Colon (tissue), 2 donors: ENCODE measurements around the gene ZSCAN12.
A peak's percentile ranks its signal among the peaks of the same experiment; 100 is the strongest.

ENCODE experiments used
- FAIRE-seq: peaks from 2 replicates; lab custom pipeline; 2012; peaks lifted over from hg19 to GRCh38; lab: Jason Lieb, UNC
- donor health status: control.
- donor health status: control.

The ZSCAN12 gene

DNA sequence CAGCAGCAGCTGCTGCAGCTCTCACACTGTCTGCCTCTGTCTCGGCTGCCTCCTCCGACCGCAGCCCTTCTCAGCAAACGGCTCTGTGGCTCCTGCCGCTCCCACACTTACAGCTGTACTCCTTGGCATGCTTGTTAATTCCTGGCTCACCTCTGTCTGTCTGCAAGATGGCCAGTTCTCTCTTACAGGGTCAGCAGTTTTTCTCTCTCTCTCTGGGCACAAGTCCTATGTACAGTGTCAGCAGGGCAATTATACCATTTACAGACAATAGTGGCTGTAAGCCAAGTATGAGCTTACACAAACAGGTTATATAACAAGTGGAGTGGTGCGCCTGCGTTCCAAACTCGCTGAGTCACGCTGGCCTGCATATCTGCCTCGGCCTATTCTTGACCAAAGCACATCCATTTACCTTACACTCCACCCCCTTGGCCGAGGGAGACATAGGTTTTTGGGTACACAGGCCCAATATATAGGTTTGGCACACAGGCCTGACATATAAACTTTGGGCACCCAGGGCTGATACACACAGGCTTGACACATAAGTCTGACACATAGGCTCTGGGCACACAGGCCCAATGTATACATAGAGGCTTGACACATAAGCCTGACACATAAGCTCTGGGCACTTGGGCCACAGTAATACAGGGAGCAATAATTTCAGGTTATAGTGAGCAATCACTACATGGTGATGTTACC is 45.4 kb downstream of the ZSCAN12 start:
- no peak for FAIRE-seq

DNA sequence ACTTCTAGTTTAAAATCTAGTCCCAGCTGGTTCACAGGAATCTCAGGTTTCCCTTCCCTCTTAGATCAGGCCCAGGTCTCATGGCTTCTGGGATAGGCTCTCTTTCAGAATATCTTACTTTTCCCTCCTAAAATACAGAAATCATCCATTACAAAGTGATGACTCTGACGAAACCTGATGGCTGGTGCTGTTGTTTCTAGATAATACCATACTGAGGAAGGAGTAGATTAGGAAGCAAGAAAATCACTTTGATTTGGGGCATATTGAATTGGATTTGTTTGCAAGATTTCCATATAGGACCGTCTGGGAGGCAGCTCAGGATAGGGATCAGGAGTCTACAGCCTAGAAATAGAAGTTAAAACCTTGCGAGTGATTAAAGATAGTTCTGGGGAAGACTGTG is 46.2 kb downstream of the ZSCAN12 start:
- no peak for FAIRE-seq

DNA sequence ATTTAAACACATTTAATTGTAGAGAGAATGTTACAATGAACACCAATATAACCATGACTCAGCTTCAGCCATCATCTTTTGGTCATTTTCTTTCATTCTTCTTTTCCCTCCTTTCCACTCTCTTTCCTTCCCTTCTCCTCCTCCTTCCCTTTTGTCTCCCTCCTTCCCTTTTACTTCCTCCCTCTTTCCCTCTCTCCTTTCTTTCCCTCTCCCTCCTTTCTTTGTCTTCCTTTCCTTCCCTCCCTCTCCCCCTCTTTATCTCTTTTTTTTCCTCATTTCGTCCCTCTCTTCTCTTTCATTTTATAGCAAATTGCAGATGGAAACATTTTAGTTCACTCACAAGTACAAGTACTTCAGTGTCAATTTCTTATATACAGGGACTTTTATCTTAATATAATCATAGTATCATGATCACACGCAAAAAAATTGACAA is 48.0 kb downstream of the ZSCAN12 start:
- no peak for FAIRE-seq

DNA sequence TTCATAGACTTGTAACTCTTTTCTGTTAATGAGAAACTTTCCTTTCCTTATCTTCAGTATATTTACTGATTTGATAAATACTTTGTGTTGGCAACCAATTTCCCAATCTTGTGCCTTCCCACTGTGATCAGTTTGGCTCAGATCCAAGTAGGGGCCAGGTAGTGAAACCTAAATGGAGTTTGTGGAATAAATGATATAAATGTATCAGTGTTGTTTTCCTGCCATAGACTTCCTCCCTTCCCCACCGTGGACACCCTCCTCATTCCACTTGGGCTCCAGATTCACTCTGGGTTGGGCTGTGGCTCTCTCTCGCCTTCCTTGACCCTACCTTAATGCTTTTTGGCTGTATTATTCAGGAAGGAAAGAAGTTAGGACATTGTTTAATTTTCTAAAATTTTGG is 48.5 kb downstream of the ZSCAN12 start:
- FAIRE-seq, result no peak

DNA sequence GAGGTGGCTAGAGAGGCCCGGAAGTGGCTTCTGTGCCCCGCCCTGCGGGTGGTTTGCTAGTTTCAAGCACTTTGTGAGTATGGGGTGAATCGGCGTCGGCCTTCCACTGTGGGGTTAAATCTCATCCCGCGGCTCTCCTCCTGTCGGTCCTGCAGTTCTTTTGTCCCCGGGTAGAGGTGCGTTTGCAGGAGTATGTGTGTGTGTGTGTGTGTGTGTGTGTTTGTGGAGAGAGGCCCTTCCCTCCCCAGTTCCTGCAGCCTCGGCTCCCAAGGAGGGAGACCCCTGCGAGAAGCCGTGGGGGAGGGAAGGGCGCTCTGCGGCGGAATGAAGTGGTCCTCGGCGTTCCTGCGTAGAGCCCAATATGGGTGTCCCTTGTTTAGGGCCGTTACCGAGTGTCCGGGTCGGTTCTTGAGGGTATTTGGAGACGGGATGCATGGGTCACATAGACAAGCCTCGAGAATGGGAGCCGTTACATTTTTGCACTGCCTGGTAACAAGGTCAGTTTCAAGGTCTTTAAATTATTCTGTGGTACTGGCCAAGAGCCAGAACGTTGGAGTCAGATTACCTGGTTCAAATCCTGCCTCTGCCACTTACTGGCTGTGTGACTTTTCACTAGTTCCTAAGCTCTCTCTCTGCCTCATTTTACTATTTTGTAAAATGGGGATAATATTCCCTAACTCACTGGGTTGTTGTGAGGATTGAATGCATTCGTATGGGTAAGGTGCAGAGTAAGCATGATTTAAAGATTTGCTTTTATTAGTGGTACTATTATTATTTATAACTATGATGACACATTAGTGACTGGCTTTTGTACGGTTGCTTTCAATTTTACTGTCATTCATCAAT is 49.4 kb downstream of the ZSCAN12 start, which contains the start of gene ZKSCAN3:
Gene ZKSCAN3 (plus strand): TSS at position 56 of the 846 bp plus-strand sequence. CDS start 9,640 bp downstream, outside the sequence.
- no peak for FAIRE-seq

DNA sequence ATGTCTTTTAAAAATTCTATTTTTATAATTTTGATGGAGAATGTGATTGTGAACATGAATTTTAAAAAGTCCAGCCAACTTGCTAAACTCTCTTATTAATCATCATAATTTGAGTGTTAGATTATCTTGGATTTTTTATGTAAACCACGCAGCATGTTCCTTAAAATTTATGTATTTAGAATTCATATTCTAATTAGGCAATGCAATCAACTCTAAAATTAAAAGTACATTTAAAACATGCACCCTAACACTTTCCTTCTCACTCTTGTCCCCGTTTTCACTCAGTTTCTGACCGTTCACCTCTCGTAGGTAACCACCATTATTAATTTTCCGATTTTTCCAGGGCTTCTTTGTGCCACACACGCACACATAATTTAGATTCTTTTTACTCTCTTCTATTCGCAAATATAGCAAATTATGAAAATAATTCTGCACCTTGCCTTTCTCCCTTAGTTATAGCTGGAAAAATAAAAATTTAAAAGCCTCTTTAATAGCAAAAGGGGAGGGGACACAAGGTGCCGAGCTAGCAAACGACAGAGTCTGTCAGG is 50.1 kb downstream of the ZSCAN12 start:
- no peak for FAIRE-seq

DNA sequence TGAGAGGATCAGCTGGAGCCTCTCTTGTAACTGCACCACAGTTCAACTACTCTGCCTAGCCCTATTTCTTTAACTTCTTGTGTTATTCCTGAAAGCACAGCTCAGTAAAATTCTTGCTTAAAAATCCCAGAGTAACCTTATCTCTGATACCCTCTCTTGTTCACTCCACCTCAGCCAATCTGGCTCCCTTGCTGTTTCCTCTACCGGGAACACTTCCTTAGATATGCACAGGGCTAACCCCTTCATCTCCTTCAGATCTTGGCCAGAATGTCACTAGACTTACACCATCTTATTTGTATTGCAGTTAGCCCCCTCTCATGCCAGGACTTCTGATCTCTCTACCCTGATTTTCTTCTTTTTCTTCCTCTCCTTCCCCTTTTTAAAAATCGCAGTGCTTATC is 52.4 kb downstream of the ZSCAN12 start:
- FAIRE-seq, result no peak

DNA sequence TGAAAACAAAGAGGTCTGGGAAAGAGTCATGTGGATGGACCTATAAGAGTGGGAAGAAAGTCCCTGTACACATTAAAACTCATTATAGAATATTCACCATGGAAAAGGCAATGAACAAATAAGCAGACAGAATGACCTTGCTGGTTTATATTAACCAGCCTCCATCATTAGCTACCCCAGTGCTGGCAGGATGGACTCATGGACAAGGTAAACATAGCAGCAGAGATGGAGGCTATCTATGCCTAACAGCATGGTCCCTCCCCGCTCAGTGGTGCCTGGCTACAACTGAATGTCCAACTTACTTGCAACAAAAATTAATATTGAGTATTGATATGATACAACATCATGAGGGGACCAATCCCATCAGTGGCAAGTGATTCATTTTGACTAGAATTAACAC is 54.3 kb downstream of the ZSCAN12 start:
- no peak for FAIRE-seq

DNA sequence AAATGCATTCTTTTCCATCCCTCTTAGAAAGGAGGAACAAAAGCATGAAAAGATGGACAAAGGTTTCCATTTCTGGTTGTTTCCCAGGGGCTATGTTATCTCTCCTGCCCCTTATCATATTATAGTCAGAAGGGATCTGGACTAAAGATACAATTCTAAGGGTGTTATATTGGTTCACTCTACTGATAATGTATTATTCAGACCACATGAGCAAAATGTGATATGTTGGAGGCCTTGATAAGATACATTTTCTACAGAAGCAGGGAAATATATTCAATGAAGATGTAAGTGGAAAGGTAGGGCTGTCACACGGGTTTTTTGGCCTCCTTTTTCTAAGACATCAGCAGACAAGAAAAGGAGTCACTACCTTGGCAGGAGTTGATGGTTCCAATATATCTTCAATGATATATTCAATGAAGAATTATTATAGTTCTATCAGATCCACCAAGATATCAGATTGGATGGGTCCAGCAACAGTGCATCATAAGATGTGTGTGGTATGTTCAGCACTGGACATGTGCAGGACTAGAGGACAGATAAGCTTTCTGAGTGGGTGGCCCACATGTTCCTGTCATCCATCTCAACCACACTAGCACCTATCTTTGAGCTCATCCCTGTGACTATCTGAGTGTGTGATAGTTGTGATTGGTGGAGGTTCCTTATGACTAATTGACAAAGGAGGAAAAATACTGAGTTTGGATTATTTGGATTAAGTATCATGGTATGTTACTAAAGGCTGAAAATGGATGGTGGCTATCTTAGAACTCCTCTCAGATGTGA is 55.5 kb downstream of the ZSCAN12 start:
- no peak for FAIRE-seq

DNA sequence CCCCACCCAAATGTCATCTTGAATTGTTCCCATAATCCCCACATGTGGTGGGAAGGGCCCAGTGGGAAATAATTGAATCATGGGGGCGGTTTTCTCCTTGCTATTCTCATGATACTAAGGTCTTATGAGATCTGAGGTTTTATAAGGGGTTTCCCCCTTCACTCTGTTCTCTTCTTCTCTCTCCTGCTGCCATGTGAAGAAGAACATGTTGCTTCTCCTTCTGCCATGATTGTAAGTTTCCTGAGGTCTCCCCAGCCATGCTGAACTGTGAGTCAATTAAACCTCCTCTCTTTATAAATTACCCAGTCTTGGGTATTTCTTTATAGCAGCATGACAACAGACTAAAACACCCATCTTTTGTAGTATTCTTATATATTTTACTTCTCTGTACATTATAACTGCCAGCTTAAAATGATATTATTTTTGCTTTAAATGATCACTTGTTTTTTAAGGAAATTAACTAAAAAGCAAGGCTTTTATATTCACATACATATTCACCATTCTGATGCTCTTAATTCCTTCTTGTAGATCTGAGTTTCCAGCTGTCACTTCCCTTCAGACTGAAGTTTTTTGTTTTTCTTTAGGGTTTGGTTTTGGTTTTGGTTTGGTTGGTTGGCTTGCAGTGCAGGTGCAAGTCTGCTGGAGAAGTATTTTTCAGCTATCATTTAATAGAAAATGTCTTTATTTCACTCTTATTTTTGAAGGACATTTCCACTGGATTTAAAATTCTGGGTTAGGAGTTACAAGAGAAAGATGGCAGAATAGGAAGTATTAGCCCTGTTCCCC is 59.0 kb downstream of the ZSCAN12 start:
- no peak for FAIRE-seq

DNA sequence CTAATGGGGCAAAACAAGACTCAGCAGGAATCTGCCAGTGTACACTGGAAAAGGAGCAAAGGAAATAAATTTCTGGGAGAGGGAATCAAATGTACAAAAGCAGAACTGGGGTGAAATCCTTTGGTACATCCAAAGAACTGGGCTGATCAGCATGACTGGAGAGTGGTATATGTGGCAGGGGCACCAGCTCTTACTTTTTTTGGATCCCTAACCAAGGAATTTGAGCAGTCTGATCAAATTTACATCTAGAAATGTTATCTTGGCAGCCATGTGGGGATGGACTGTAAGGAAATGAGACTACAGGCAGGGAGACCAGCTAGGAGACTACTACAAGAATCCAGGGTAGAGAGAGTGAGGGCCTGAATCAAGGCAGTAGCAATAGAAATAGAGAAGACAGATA is 62.4 kb downstream of the ZSCAN12 start:
- no peak for FAIRE-seq

DNA sequence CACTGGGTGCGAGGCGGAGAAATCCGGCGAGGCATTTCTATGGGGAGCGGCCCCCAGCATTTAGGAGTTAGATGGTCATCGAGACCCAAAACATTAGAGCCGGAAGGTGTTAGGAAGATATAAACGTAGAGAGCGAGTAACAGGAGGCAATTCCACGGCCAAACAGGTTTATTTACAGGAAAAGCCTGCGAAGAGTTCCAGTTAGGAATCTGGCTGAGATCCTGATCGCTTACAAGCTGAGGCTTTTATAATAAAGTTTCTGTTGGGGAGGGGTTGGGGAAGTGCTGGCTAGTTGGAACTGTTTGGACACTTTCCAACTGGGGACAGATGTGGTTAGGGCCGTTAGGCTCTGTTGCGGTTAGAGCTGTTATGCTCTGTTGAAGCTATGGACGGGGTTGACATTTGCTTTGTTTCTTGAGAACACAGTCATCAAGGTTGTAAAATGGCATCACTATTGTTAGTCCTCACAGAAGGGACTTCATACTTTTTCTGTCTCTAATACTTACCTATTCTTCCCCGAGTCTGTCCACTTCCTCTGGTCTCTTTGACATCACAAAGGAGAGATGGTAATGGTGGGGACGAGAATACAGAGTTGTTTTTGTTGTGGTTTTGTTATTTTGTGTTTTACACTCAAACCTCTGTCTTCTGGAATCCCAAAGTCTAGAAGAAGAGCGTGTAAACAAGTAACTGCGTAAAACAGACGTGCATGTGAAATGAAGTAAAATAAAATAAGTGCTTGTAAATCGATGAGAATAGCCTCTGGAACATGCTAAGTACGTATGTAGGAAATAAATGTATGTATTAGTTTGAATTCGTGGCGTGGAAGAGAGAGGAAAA is 63.0 kb downstream of the ZSCAN12 start:
- FAIRE-seq, result no peak

DNA sequence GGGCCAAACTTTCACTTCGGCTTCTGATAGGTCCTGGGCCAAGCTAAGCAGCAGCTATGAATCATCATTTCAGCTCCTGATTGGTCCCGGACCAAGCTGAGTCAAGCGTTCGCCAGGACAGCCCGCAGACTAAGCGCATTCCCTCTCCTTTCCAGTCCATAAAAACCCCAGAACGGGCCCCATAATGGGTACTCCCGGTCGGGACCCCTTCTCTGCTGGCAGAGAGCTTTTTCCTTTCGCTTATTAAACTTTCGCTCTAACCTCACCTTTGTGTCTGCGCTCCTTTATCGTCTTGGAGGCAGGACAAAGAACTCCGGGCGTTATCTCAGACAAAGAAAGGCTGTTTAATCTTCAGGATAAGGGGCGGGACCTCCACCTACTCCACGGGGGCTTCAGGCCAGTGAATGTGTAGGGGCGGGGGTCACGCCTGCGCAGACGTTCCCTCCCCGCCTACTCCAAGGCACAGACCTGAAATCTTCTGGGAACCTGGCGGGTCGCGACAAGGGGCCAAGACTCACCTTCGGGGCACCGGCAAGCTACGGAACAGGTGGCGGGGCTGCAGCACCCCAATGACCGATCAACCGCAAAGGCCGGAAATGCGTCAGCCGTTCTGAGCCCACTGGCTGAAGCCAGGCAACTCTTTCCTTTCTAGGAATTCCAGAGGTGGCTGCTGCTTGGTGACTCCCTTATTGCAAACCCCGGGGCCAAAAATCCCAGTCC is 63.8 kb downstream of the ZSCAN12 start, which contains the start of gene ZSCAN31:
Gene ZSCAN31 (minus strand): TSS at position 585 of the 720 bp plus-strand sequence. CDS start 6,465 bp downstream, outside the sequence.
- no peak for FAIRE-seq

DNA sequence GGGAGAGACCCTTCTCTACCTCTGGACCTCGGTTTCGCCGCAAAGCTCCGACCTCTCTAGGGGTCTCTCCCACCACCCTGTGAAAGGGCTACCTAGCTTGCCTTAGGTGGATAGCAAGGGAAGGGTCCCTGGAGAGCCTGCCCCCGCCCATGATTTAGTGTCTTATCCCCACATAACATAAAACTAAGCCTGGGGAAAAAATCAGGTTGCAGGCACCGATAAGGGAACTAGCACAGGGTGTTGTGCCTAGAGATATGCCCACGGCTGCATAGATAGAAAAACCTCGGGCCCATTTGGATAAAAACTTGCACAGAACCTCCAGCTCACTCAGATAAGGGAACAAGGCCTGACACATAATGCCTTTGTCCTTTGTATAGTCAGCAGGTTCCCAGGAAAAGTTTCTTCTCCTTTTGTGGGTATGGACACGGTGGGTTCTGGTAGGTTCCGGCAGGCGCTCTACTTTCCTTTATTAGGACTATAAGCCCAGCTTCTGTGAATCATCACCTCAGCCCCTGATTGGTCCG is 64.4 kb downstream of the ZSCAN12 start:
- FAIRE-seq, result peak; percentile 85

DNA sequence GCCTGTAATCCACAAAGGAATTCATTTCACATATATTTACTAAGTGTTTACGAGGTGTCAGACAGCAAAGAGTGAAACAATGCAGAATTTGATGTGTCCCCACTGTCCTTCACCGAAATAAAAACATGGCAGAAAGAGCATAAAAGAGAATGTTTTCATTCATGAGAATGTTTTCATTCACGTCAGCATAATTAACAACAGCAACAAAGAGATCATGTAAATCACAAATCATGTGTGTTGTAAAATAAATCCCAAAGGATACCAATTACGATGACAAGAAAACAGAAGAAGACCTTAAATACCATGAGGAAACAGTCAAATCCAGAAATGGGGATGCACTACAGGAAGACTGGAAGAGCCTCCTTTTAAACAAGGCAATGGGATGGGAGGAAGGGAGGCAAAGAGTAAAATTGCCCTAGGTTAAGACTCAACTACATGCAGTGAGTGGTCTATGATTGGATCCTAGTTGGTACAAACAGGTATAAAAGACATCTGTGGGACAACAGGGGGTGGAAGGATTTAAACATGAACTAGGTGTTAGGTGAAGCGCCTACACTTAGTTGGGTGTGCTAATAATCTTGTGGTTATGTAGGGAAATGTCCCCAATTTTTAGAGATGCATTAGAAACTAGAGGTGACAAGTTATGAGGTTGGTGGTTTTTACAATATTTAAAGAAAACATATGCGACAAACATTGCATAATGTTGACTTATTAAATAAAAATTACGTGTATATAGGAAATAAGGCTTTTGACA is 65.1 kb downstream of the ZSCAN12 start:
- no peak for FAIRE-seq

DNA sequence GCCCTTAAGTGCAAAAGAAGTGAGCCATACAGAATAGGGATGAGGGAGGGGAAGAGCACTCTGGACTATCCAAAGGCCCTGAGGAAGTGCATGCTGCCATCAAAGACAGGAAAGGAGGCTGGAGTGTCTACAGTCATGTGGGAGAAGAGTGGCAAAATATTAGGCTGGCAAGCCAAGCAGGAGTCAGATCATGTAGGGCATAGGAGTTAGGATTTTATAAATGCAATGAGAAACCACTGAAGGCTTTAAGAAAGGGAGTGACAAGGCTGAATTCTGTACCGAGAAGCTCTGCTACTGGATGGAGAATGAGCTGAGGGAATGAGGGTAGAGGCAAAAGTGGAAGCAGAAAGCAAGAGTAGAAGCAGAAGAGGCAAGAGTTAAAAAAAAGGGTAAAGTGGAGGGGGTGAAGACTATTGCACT is 65.9 kb downstream of the ZSCAN12 start:
- no peak for FAIRE-seq

DNA sequence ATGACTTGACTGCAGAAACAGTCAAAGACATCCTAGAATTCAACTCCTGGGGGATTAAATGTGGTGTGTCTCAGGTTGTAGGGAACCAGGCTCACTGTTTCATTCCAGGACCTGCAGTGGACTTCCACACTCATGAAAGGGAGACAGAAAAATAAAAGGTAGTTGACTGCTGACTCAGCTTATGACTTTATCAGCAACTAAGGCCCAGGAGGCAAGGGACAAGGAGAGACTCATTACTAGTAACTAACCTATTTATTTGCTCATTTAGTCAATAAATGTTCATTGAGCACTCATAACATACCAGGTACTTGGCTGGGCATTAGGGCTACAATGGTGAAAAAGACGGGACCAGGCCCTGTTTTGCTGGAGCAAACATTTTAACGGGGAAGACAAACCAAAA is 66.5 kb downstream of the ZSCAN12 start:
- no peak for FAIRE-seq

DNA sequence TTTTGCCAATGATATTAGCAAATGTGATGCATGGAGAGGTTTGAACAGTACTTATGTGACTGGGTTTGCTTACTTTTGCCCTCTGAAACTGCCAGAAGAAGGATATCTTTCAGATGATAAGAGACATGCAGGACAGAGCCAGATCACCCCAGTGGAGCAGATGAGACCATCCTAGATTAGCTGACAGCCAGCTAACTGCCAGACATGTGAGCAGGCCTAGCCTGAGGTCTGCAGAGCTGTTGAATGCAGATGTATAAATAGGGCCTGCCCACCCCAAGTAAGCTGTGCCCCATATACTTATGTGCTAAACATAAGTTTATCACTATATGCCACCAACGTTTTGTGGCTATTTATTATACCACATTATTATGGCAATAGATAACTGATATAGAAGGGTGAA is 69.5 kb downstream of the ZSCAN12 start:
- FAIRE-seq, result no peak
